H1 (cell line): ENCODE data around the gene TMEM203. TPM values are rescaled to one million over a fixed set of nuclear protein-coding genes. Genes with fewer than 3 reads are reported as not detected.
"Not testable (repeated sequence)": the region's sequence is repeated elsewhere in the genome, so short reads cannot be mapped to it uniquely, and the experiment has no call there.

Experiments
- CTCF ChIA-PET: fragments of 300-600 bp; sonication (Branson Sonifier 250); formaldehyde crosslinking; loops from one replicate; lab custom pipeline; 2021; ENCODE audit not compliant: partially characterized antibody; lab: Charles Lee
- POLR2A ChIA-PET: fragments of 300-600 bp; sonication (Branson Sonifier 250); formaldehyde crosslinking; loops from one replicate; lab custom pipeline; 2021; ENCODE audit warnings: inconsistent platforms; ENCODE audit not compliant: partially characterized antibody; lab: Charles Lee
- DNase-seq, 2 experiments: peaks; one replicate each; pipeline versions ENCODE4 v3.0.0 to v3.0.0-alpha.2; 2010 to 2022; ENCODE audit warnings: low spot score in 2 of 2, low read depth in 1 of 2, mixed read lengths in 1 of 2
- FAIRE-seq: peaks from 2 replicates; lab custom pipeline; 2011; peaks lifted over from hg19 to GRCh38; lab: Jason Lieb, UNC
- H2AFZ ChIP-seq: 2 replicates; pipeline ENCODE4 v1.8.1; 2012; ENCODE audit warnings: low read length, inconsistent platforms
- H2AK5ac ChIP-seq: 2 replicates; pipeline ENCODE4 v1.6.1; 2013; ENCODE audit warnings: low read depth, low read length
- H2BK120ac ChIP-seq: replicated peaks from 2 replicates; pipeline ENCODE3; 2013; ENCODE audit warnings: low read depth, low read length, inconsistent platforms
- H2BK12ac ChIP-seq: 2 replicates; pipeline ENCODE4 v1.6.1; 2013; ENCODE audit warnings: low read depth, low read length
- H2BK15ac ChIP-seq: 2 replicates; pipeline ENCODE4 v1.6.1; 2013; ENCODE audit warnings: low read length
- H2BK20ac ChIP-seq: 2 replicates; pipeline ENCODE4 v1.6.1; 2013; ENCODE audit warnings: low read length
- H2BK5ac ChIP-seq: 2 replicates; pipeline ENCODE4 v1.6.1; 2013; ENCODE audit warnings: low read depth, low read length
- H3K14ac ChIP-seq: 2 replicates; pipeline ENCODE4 v1.6.1; 2013; ENCODE audit warnings: inconsistent platforms; ENCODE audit not compliant: insufficient read length
- H3K18ac ChIP-seq: 2 replicates; pipeline ENCODE4 v1.6.1; 2013; ENCODE audit warnings: low read length; ENCODE audit errors: extremely low read depth
- H3K23ac ChIP-seq: 2 replicates; pipeline ENCODE4 v1.6.1; 2013; ENCODE audit warnings: inconsistent platforms; ENCODE audit not compliant: insufficient read length
- H3K23me2 ChIP-seq: 2 replicates; pipeline ENCODE4 v1.6.1; 2013; ENCODE audit warnings: low read depth, low read length
- H3K27ac ChIP-seq: 2 replicates; pipeline ENCODE4 v1.6.1; 2011; ENCODE audit warnings: low read depth, low read length, inconsistent platforms
- H3K27me3 ChIP-seq, 4 experiments: replicated peaks in 1 of 4; 1 replicate in 1 of 4; 2 replicates in 3 of 4; pipeline versions ENCODE4 v1.6.1 to v1.8.1; 2011 to 2013; ENCODE audit warnings: low read length in 3 of 4, mild to moderate bottlenecking in 3 of 4, inconsistent platforms in 2 of 4, mixed read lengths in 2 of 4, moderate library complexity in 1 of 4; ENCODE audit not compliant: control insufficient read depth in 3 of 4, insufficient read depth in 3 of 4; ENCODE audit errors: extremely low read depth in 1 of 4
- H3K36me3 ChIP-seq, 4 experiments: 2 replicates each; pipeline versions ENCODE4 v1.6.1 to v1.8.1; 2011 to 2013; ENCODE audit warnings: mild to moderate bottlenecking in 4 of 4, low read length in 3 of 4, moderate library complexity in 2 of 4, control low read depth in 1 of 4, inconsistent platforms in 1 of 4; ENCODE audit not compliant: insufficient read depth in 4 of 4, control insufficient read depth in 2 of 4
- H3K4ac ChIP-seq: replicated peaks from 2 replicates; pipeline ENCODE3; 2013; ENCODE audit warnings: low read length, low read depth, mixed read lengths, inconsistent platforms; ENCODE audit not compliant: insufficient read length
- H3K4me1 ChIP-seq, 4 experiments: replicated peaks in 1 of 4; 1 replicate in 1 of 4; 2 replicates in 3 of 4; pipeline versions ENCODE4 v1.6.1 to v1.8.1; 2011 to 2013; ENCODE audit warnings: low read length in 3 of 4, inconsistent platforms in 2 of 4, mixed read lengths in 1 of 4; ENCODE audit not compliant: insufficient read depth in 4 of 4, control insufficient read depth in 3 of 4
- H3K4me2 ChIP-seq, 2 experiments: 2 replicates each; pipeline versions ENCODE4 v1.6.1 to v1.8.1; 2011 to 2013; ENCODE audit warnings: low read depth in 2 of 2, low read length in 2 of 2, control low read depth in 1 of 2, inconsistent platforms in 1 of 2, mild to moderate bottlenecking in 1 of 2; ENCODE audit not compliant: insufficient read depth in 1 of 2
- H3K4me3 ChIP-seq, 4 experiments: fragments of 200-600, 300-600 bp in 1 of 4; sonication (generic), shearing (Covaris generic), sonication (Bioruptor Twin) in 1 of 4; 2 replicates each; pipeline versions ENCODE4 v1.5.1 to v1.8.1; 2011 to 2016; ENCODE audit warnings: low read length in 4 of 4, low read depth in 3 of 4, control low read depth in 2 of 4, inconsistent platforms in 2 of 4, mild to moderate bottlenecking in 2 of 4, mixed read lengths in 1 of 4, moderate library complexity in 1 of 4; ENCODE audit not compliant: insufficient read depth in 2 of 4; ENCODE audit errors: extremely low read depth in 1 of 4
- H3K56ac ChIP-seq: replicated peaks from 2 replicates; pipeline ENCODE3; 2013; ENCODE audit warnings: low read depth, mild to moderate bottlenecking, mixed read lengths, low read length, inconsistent platforms; ENCODE audit not compliant: insufficient read length
- H3K79me1 ChIP-seq: 2 replicates; pipeline ENCODE4 v1.6.1; 2013; ENCODE audit warnings: low read depth, low read length, control low read depth
- H3K79me2 ChIP-seq, 2 experiments: 2 replicates each; pipeline versions ENCODE4 v1.6.1 to v1.8.1; 2012 to 2013; ENCODE audit warnings: low read length in 2 of 2, mild to moderate bottlenecking in 2 of 2, inconsistent platforms in 1 of 2; ENCODE audit not compliant: insufficient read depth in 2 of 2, control insufficient read depth in 1 of 2
- H3K9ac ChIP-seq, 4 experiments: replicated peaks in 1 of 4; 1 replicate in 1 of 4; 2 replicates in 3 of 4; pipeline versions ENCODE4 v1.6.1 to v1.8.1; 2011 to 2013; ENCODE audit warnings: low read depth in 3 of 4, low read length in 3 of 4, control low read depth in 2 of 4, mild to moderate bottlenecking in 2 of 4, moderate library complexity in 2 of 4, inconsistent platforms in 1 of 4; ENCODE audit errors: extremely low read depth in 1 of 4
- H3K9me3 ChIP-seq, 2 experiments: 2 replicates each; pipeline versions ENCODE4 v1.6.1 to v1.8.1; 2012 to 2013; ENCODE audit warnings: mild to moderate bottlenecking in 2 of 2, moderate library complexity in 2 of 2, control low read depth in 1 of 2, inconsistent platforms in 1 of 2, low read depth in 1 of 2, low read length in 1 of 2, mixed read lengths in 1 of 2; ENCODE audit not compliant: insufficient read depth in 2 of 2
- H4K20me1 ChIP-seq, 2 experiments: replicated peaks in 1 of 2; 2 replicates each; pipeline versions ENCODE3 to v1.8.1; 2011 to 2013; ENCODE audit warnings: inconsistent platforms in 2 of 2, low read length in 2 of 2, mild to moderate bottlenecking in 1 of 2; ENCODE audit not compliant: insufficient read depth in 2 of 2, control insufficient read depth in 1 of 2
- H4K5ac ChIP-seq: 2 replicates; pipeline ENCODE4 v1.6.1; 2013; ENCODE audit warnings: low read length, low read depth, mixed read lengths, inconsistent platforms; ENCODE audit not compliant: insufficient read length
- H4K8ac ChIP-seq: 2 replicates; pipeline ENCODE4 v1.8.0; 2013; ENCODE audit warnings: mild to moderate bottlenecking, moderate library complexity, low read length, inconsistent platforms; ENCODE audit not compliant: insufficient read depth; ENCODE audit errors: extremely low read depth
- H4K91ac ChIP-seq: replicated peaks from 2 replicates; pipeline ENCODE3; 2013; ENCODE audit warnings: low read length, mixed read lengths, inconsistent platforms; ENCODE audit not compliant: insufficient read length
- WGBS, 2 experiments: shearing (Covaris generic) in 1 of 2; methylation state at CpG; one replicate each; pipeline versions ENCODE4 v1.1.6 to v1.1.7; 2013 to 2015; ENCODE audit warnings: low lambda C conversion rate in 2 of 2, mixed read lengths in 2 of 2, inconsistent platforms in 1 of 2, low coverage in 1 of 2, missing lambda C conversion rate in 1 of 2; ENCODE audit not compliant: insufficient replicate concordance in 2 of 2, insufficient coverage in 1 of 2, insufficient read length in 1 of 2; ENCODE audit errors: extremely low coverage in 1 of 2, missing lambda C conversion rate in 1 of 2; 5-methylcytosine and 5-hydroxymethylcytosine counted together
- polyA plus RNA-seq, 7 experiments: library from polyadenylated mRNA; depleted of rRNA in 3 of 7; stranded (reverse) in 5 of 7; unstranded in 2 of 7; fragments of >200 nt in 5 of 7; fragments of 200-250 nt in 2 of 7; gene quantifications; 1 replicate in 5 of 7; 2 replicates in 1 of 7; 4 replicates in 1 of 7; pipeline versions ENCODE4 v1.2.1 to v1.2.3, GENCODE V29; 2011 to 2013; ENCODE audit warnings: missing spikeins in 2 of 7, mixed read lengths in 2 of 7
- total RNA-seq: library from RNA; stranded (reverse); fragmentation: NEBNext Ultra II Directional; extraction: Animal tissue kit (Norgen Biotek cat#: 25700); gene quantifications from 2 replicates; pipeline ENCODE4 v1.2.1, GENCODE V29; 2021

Gene TMEM203
- total and polyA plus RNA-seq, 2 of the 8 experiments (the other 6 are each of a cell fraction or from before 2014, with no cell fraction given), result 44.1 to 57.1 TPM

DNA sequence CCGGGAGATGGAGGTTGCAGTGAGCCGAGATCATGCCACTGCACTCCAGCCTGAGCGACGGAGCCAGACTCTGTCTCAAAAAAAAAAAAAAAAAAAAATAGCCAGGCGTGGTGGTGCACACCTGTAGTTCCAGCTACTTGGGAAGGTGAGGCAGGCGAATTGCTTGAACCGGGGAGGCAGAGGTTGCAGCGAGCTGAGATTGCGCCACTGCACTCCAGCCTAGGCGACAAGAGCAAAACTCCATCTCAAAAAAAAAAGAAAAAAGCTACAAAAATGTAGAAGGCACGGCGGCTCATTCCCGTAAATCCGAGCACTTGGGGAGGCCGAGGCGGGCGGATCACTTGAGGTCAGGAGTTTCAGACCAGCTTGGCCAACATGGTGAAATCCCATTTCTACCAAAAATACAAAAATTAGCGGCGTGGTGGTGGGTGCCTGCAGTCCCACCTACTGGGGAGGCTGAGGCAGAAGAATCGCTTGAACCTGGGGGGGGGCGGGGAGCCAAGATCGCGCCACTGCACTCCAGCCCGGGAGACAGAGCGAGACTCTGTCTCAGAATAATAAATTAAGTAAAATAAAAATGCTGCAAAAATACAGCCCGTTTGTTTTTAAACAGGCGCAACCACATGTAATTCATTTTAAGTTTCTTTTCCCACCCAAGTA is 34.2 kb upstream of the TMEM203 start:
- not testable (repeated sequence) for H2BK120ac ChIP-seq, H2AFZ ChIP-seq, DNase-seq, FAIRE-seq, H2BK12ac ChIP-seq, H3K27me3 ChIP-seq, H4K8ac ChIP-seq, H4K5ac ChIP-seq, H3K23ac ChIP-seq, H3K23me2 ChIP-seq, H3K14ac ChIP-seq, H2BK5ac ChIP-seq, H3K27ac ChIP-seq, H4K91ac ChIP-seq, H2AK5ac ChIP-seq, H2BK20ac ChIP-seq, H2BK15ac ChIP-seq, H3K4ac ChIP-seq, H3K79me1 ChIP-seq, H3K9me3 ChIP-seq, H3K18ac ChIP-seq
- Histone ChIP-seq H3K9ac (peak overlapping the region in 2 of 4 experiments; percentile 56 to 59; a peak in 2 of 7 replicates), H3K36me3 (peaks cover 6 to 18% (median 15%) of the 10 kb centered on the region in 4 experiments; a peak in 7 of 8 replicates), H3K4me2 (peak overlapping the region; percentile 49 to 75), H3K4me3 (peak overlapping the region; percentile 64 to 83 (median 70)), H4K20me1 (peaks cover 22 to 23% of the 10 kb centered on the region in 2 experiments), H3K79me2 (peaks cover 0 to 20% of the 10 kb centered on the region in 2 experiments; a peak in 2 of 4 replicates), H3K56ac (peak overlapping the region; percentile 77), H3K4me1 (peaks cover 0 to 25% (median 17%) of the 10 kb centered on the region in 4 experiments; a peak in 6 of 7 replicates)
- CTCF ChIA-PET, result interaction anchor here (0.6 to 9.1 kb wide), 9 partner anchors 14 to 101 kb away, joined by 3 to 113 read pairs (median 4); partner anchors contain the start of genes CYSRT1, RNF208 and RNF224
- WGBS, 2 experiments, result 39% methylated on average over 17 of the region's 27 CpGs; no CpG with 5 or more reads in 1 of the 2 experiments
- POLR2A ChIA-PET, result interaction anchor here (0.6 to 69.9 kb wide), 12 partner anchors 5 to 215 kb away, joined by 3 to 1462 read pairs (median 5); partner anchors contain the start of genes CYSRT1, LRRC26, NDOR1 and NELFB
